SK-N-MC (cell line): ENCODE data around the gene SLC34A2.

Source experiments
- EZH2 ChIP-seq: fragments of 200-600 bp; sonication (generic); IDR thresholded peaks from one replicate; pipeline ENCODE4 v1.6.1; 2017; ENCODE audit warnings: antibody characterized with exemption
- FOXP2 ChIP-seq: optimal IDR thresholded peaks from 2 replicates; pipeline ENCODE3; 2011; ENCODE audit warnings: mild to moderate bottlenecking, moderate library complexity; ENCODE audit not compliant: insufficient read depth; ENCODE audit errors: extremely low read length, control extremely low read depth
- POLR2AphosphoS5 ChIP-seq: IDR thresholded peaks from 2 replicates; pipeline ENCODE4 v1.6.1; 2012; ENCODE audit warnings: mild to moderate bottlenecking, low read depth, low read length, borderline replicate concordance

DNA sequence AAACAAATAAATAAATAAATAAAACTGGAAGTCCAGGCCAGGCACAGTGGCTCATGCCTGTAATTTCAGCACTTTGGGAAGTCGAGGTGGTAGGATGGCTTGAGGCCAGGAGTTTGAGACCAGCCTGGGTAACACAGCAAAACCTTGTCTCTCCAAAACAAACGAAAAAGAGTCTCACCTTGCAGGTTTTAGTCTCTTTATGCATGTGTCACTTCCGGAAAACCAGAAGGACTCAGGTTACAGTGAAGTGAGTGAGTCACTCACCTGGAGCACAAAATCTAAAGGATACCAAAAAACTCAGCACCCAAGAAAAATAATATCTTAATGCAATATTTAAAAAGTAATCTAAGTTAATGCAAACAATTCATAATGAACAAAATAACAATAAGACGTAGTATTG, 20.1 kb upstream of the SLC34A2 start:
- TF ChIP-seq POLR2AphosphoS5 (no peak), EZH2 (no peak), FOXP2 (no peak)
